Measurements from ENCODE around the gene RSBN1L. TPM values are rescaled to one million over a fixed set of nuclear protein-coding genes. Genes with fewer than 3 reads are reported as not detected.

RSBN1L gene
- total RNA-seq, 1 experiment from 2014 or later: 18.0 TPM

DNA sequence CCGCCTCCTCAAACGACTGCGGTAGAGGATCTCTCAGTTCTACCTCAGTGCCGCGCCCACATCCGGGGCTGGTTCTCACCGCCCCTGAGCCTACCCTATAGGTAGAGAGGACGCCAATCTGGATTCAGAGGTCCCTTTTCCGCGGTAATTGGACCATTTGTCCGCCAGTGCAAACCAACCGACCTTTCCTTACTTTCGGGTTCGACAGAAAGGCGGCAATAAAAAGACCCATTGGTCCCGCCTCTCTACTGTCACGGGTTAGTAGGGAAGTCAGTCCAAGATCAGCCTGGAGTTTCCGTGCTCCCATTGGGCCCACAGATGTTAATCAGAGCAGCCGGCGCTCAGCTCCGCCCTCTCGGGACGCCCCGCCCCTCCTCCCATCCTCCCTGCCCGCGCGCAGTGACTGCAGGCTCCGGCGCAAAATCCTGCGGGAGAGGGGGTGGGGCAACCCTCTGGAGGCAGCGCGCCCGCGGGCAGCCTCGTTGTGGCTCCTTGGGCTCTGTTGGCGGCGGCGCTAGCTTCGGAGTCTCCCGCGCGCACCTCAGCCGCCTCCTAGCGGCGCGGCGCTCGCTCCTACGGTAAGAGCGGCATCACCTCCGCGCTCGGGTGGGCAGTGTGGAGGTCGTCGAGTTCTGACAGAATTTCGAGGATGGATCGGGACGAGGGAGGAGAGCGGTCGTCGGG lies 102.3 kb downstream of the RSBN1L start, which contains the start of the genes PHTF2 and TMEM60:
PHTF2 (plus strand) TSS at position 380 of the 684 bp plus-strand sequence.
TMEM60 (minus strand) TSS at position 41 of the 684 bp plus-strand sequence. CDS start 4,061 bp downstream, outside the sequence.
- CTCF ChIA-PET: interaction anchor here (0.5 kb wide), 1 partner anchor 93 kb away, joined by 13 read pairs; no protein-coding TSS in a partner anchor
- intact Hi-C loops (cut with micrococcal nuclease; ENCODE audit: unreplicated experiment): loop anchor here (10.0 kb wide), 1 partner anchor 136 kb away; no protein-coding TSS in a partner anchor
- Histone ChIP-seq H3K27me3 (ENCODE audit: control insufficient read depth, insufficient read depth, low read length) (no peaks in the 10 kb centered on the region), H3K4me3 (ENCODE audit: low read depth in 2 of 2, low read length in 2 of 2) (peak within 1 kb of the TSS; percentile 80 to 99), H3K9me3 (ENCODE audit: control insufficient read depth, insufficient read depth, low read depth, low read length) (no peaks in the 10 kb centered on the region), H3K27ac (ENCODE audit: low read length) (peak within 1 kb of the TSS; percentile 98), H3K4me1 (ENCODE audit: control insufficient read depth, insufficient read depth, low read length) (peaks cover 26% of the 10 kb centered on the region), H3K36me3 (ENCODE audit: control insufficient read depth, insufficient read depth, low read length) (no peaks in the 10 kb centered on the region; the same call in 1 of the 2 replicates)
- in situ Hi-C loops (cut with HindIII; ENCODE audit: low pct_unique_long_range_greater_than_20kb, low sequenced_read_pairs): no loop called here
- ATAC-seq (peak; percentile 97), DNase-seq (ENCODE audit: low read depth, low spot score) (peak; percentile 100)
- POLR2A ChIA-PET: no interaction called here
- TF ChIP-seq SIN3A (IDR thresholded peaks at IDR 0.05; ENCODE audit: borderline replicate concordance, insufficient read depth, low read depth, low read length) (peak; percentile 54; the same call in 1 of the 2 replicates), TCF7L2 (IDR thresholded peaks at IDR 0.05; ENCODE audit: low read depth, low read length) (peak; percentile 98), POLR2AphosphoS5 (IDR thresholded peaks at IDR 0.05; ENCODE audit: low read depth, low read length) (peak; percentile 72)
- TF ChIP-seq, protein P1, sequence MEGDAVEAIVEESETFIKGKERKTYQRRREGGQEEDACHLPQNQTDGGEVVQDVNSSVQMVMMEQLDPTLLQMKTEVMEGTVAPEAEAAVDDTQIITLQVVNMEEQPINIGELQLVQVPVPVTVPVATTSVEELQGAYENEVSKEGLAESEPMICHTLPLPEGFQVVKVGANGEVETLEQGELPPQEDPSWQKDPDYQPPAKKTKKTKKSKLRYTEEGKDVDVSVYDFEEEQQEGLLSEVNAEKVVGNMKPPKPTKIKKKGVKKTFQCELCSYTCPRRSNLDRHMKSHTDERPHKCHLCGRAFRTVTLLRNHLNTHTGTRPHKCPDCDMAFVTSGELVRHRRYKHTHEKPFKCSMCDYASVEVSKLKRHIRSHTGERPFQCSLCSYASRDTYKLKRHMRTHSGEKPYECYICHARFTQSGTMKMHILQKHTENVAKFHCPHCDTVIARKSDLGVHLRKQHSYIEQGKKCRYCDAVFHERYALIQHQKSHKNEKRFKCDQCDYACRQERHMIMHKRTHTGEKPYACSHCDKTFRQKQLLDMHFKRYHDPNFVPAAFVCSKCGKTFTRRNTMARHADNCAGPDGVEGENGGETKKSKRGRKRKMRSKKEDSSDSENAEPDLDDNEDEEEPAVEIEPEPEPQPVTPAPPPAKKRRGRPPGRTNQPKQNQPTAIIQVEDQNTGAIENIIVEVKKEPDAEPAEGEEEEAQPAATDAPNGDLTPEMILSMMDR (IDR thresholded peaks at IDR 0.05): no peak; the same call in 1 of the 2 replicates
- TF ChIP-seq, protein P2, sequence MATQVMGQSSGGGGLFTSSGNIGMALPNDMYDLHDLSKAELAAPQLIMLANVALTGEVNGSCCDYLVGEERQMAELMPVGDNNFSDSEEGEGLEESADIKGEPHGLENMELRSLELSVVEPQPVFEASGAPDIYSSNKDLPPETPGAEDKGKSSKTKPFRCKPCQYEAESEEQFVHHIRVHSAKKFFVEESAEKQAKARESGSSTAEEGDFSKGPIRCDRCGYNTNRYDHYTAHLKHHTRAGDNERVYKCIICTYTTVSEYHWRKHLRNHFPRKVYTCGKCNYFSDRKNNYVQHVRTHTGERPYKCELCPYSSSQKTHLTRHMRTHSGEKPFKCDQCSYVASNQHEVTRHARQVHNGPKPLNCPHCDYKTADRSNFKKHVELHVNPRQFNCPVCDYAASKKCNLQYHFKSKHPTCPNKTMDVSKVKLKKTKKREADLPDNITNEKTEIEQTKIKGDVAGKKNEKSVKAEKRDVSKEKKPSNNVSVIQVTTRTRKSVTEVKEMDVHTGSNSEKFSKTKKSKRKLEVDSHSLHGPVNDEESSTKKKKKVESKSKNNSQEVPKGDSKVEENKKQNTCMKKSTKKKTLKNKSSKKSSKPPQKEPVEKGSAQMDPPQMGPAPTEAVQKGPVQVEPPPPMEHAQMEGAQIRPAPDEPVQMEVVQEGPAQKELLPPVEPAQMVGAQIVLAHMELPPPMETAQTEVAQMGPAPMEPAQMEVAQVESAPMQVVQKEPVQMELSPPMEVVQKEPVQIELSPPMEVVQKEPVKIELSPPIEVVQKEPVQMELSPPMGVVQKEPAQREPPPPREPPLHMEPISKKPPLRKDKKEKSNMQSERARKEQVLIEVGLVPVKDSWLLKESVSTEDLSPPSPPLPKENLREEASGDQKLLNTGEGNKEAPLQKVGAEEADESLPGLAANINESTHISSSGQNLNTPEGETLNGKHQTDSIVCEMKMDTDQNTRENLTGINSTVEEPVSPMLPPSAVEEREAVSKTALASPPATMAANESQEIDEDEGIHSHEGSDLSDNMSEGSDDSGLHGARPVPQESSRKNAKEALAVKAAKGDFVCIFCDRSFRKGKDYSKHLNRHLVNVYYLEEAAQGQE (IDR thresholded peaks at IDR 0.05; ENCODE audit: insufficient read depth in 1 of 2, low read depth in 2 of 2, low read length in 1 of 2): peak in 1 of 2 experiments; percentile 13; a peak in 1 of 4 replicates
- no TSS peak for BruUV-seq (replicated peaks)

DNA sequence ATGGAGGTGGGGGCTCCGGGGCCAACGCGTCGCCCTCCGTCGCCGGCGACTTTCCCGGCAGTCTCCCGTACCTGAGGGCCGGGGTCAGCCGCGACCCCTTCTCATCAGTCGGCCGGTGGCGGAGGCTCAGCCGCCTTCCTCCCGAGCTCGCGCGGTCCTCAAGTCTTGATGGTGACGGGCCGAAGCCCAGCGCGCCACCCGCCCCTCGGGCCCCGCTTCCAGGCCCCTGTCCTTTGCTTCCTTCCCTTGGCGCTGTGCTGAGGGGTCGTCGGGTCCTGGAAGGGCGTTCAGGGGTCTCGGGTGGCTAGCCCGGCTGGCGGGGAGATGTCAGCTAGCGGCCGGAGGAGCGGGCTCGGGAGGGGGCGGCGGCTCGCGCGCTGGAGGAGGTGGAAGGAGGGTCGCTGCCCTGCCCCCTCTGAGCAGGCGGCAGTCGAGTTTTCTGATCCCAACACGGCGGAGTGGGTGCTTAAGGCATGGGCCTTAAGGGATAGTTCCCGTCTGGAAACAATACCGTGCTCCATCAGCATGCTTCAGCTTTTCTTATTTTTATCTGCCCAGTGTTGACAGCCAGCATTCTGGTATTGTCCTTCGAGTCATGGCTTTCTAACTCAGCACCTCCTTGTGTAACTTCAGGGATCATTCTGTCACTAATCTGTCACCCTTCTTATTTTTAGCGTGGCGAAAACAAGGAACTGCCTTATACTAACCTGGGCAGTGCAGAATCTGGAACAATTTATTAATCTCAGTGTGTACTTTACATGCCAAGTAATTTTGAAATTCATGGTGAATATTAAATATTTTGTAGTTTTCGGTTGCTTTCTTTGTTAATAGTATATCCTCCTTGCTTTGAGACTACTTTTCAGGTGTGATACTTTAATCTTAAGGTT lies 103.1 kb downstream of the RSBN1L start:
- no peaks in the 10 kb centered on the region for H3K27me3 ChIP-seq (ENCODE audit: control insufficient read depth, insufficient read depth, low read length)
- TF ChIP-seq, protein P2 (IDR thresholded peaks at IDR 0.05; ENCODE audit: insufficient read depth in 1 of 2, low read depth in 2 of 2, low read length in 1 of 2): no peak
- 0 out of 2 replicates have a peak, but pooled peaks have one; percentile 79 for TF ChIP-seq SIN3A (IDR thresholded peaks at IDR 0.05; ENCODE audit: borderline replicate concordance, insufficient read depth, low read depth, low read length)
- H3K36me3 ChIP-seq (ENCODE audit: control insufficient read depth, insufficient read depth, low read length): no peaks in the 10 kb centered on the region; the same call in 1 of the 2 replicates
- peaks cover 26% of the 10 kb centered on the region for H3K4me1 ChIP-seq (ENCODE audit: control insufficient read depth, insufficient read depth, low read length)
- in situ Hi-C loops (cut with HindIII; ENCODE audit: low pct_unique_long_range_greater_than_20kb, low sequenced_read_pairs) (no loop called here), intact Hi-C loops (cut with micrococcal nuclease; ENCODE audit: unreplicated experiment) (loop anchor here (10.0 kb wide), 1 partner anchor 135 kb away; no protein-coding TSS in a partner anchor)
- DNase-seq (ENCODE audit: low read depth, low spot score): no peak
- no TSS peak for BruUV-seq (replicated peaks)
- ChIA-PET POLR2A (no interaction called here), CTCF (no interaction called here)
- peak overlapping the region; percentile 79 to 99 for H3K4me3 ChIP-seq (ENCODE audit: low read depth in 2 of 2, low read length in 2 of 2)
- no peaks in the 10 kb centered on the region for H3K9me3 ChIP-seq (ENCODE audit: control insufficient read depth, insufficient read depth, low read depth, low read length)
- peak; percentile 13; the same call in 1 of the 2 replicates for ATAC-seq
- peak overlapping the region; percentile 87 for H3K27ac ChIP-seq (ENCODE audit: low read length)

All from Panc1 (cell line).